DOHH2 (cell line): ENCODE measurements around the gene TUSC2.

ENCODE experiments used
- H3F3A ChIP-seq: fragments of 200-600 bp; sonication (generic), shearing (Covaris generic); 2 replicates; pipeline ENCODE4 v1.6.0; 2016; ENCODE audit warnings: antibody characterized with exemption, mild to moderate bottlenecking; ENCODE audit not compliant: control insufficient read depth, insufficient read depth
- H3K27ac ChIP-seq: fragments of 200-600 bp; sonication (generic); 2 replicates; pipeline ENCODE4 v1.5.1; 2014; ENCODE audit warnings: low read depth, mild to moderate bottlenecking, low read length, moderate library complexity
- H3K27me3 ChIP-seq: fragments of 200-600 bp; sonication (generic); 2 replicates; pipeline ENCODE4 v1.6.1; 2014; ENCODE audit warnings: mild to moderate bottlenecking, low read length, mixed read lengths; ENCODE audit not compliant: control insufficient read depth
- H3K36me3 ChIP-seq: fragments of 200-600 bp; sonication (generic); 2 replicates; pipeline ENCODE4 v1.6.1; 2014; ENCODE audit warnings: mild to moderate bottlenecking, low read length, moderate library complexity, mixed read lengths; ENCODE audit not compliant: control insufficient read depth
- H3K4me1 ChIP-seq: fragments of 200-600 bp; sonication (generic); 2 replicates; pipeline ENCODE4 v1.6.1; 2014; ENCODE audit warnings: mild to moderate bottlenecking, low read length, mixed read lengths; ENCODE audit not compliant: control insufficient read depth
- H3K4me2 ChIP-seq: fragments of 200-600 bp; sonication (generic); 2 replicates; pipeline ENCODE4 v1.6.0; 2014; ENCODE audit warnings: mild to moderate bottlenecking, low read length, moderate library complexity
- H3K4me3 ChIP-seq: fragments of 200-600 bp; sonication (generic); 2 replicates; pipeline ENCODE4 v1.5.1; 2014; ENCODE audit warnings: mild to moderate bottlenecking, low read length, mixed read lengths
- H3K79me2 ChIP-seq: fragments of 200-600 bp; sonication (generic); 2 replicates; pipeline ENCODE4 v1.6.1; 2014; ENCODE audit warnings: mild to moderate bottlenecking, low read length, mixed read lengths; ENCODE audit not compliant: control insufficient read depth
- H3K9me2 ChIP-seq: fragments of 200-600 bp; sonication (generic); replicated peaks from 2 replicates; pipeline ENCODE4 v1.6.1; 2014; ENCODE audit warnings: mild to moderate bottlenecking, low read length, mixed read lengths; ENCODE audit not compliant: control insufficient read depth
- H3K9me3 ChIP-seq: fragments of 200-600 bp; sonication (generic); 2 replicates; pipeline ENCODE4 v1.6.1; 2014; ENCODE audit warnings: antibody characterized with exemption, low read length, mixed read lengths; ENCODE audit not compliant: control insufficient read depth, insufficient read depth
- H4K20me1 ChIP-seq: fragments of 200-600 bp; sonication (generic); 2 replicates; pipeline ENCODE4 v1.6.0; 2014; ENCODE audit warnings: low read depth, mild to moderate bottlenecking, antibody characterized with exemption, low read length, moderate library complexity; ENCODE audit not compliant: control insufficient read depth, insufficient read depth
- CTCF ChIP-seq: fragments of 200-600 bp; sonication (generic); IDR thresholded peaks from one replicate; pipeline ENCODE4 v1.5.1; 2014; ENCODE audit warnings: antibody characterized with exemption, mild to moderate bottlenecking, low read depth, low read length; ENCODE audit not compliant: poor library complexity, severe bottlenecking
- EZH2phosphoT487 ChIP-seq: fragments of 200-600 bp; sonication (generic); IDR thresholded peaks from 2 replicates; pipeline ENCODE4 v1.6.1; 2017; ENCODE audit warnings: borderline replicate concordance, mild to moderate bottlenecking, antibody characterized with exemption, low read length, moderate library complexity, mixed read lengths

The TUSC2 gene

DNA sequence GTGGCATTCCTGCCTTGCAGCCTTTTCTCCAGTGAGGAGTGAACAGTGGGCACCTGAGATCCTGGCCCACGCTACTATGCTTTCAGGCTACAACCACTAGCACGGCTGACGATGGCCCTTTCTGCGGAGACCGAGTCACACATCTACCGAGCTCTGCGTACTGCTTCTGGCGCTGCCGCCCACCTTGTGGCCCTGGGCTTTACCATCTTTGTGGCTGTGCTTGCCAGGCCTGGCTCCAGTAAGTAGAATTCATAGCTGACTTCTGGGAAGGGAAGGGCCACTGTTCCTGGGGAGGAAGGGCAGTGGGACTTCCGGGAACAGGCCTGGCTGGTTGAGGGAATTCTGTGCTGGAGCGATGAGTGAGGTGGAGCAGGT lies 23.3 kb upstream of the TUSC2 start:
- TF ChIP-seq CTCF (no peak), EZH2phosphoT487 (no peak)
- peaks cover 34% of the 10 kb centered on the region for H3K4me1 ChIP-seq
- H3K36me3 ChIP-seq: peaks cover 52% of the 10 kb centered on the region
- peaks cover 4% of the 10 kb centered on the region for H4K20me1 ChIP-seq
- no peaks in the 10 kb centered on the region for H3K9me2 ChIP-seq
- no peaks in the 10 kb centered on the region for H3K9me3 ChIP-seq
- 0 out of 2 replicates have a peak, but pooled peaks cover 4% of the 10 kb centered on the region for H3F3A ChIP-seq
- H3K4me3 ChIP-seq: peak overlapping the region; percentile 90
- no peaks in the 10 kb centered on the region for H3K27me3 ChIP-seq
- peak overlapping the region; percentile 100 for H3K4me2 ChIP-seq
- no peak overlapping the region for H3K27ac ChIP-seq
- H3K79me2 ChIP-seq: peaks cover 45% of the 10 kb centered on the region

DNA sequence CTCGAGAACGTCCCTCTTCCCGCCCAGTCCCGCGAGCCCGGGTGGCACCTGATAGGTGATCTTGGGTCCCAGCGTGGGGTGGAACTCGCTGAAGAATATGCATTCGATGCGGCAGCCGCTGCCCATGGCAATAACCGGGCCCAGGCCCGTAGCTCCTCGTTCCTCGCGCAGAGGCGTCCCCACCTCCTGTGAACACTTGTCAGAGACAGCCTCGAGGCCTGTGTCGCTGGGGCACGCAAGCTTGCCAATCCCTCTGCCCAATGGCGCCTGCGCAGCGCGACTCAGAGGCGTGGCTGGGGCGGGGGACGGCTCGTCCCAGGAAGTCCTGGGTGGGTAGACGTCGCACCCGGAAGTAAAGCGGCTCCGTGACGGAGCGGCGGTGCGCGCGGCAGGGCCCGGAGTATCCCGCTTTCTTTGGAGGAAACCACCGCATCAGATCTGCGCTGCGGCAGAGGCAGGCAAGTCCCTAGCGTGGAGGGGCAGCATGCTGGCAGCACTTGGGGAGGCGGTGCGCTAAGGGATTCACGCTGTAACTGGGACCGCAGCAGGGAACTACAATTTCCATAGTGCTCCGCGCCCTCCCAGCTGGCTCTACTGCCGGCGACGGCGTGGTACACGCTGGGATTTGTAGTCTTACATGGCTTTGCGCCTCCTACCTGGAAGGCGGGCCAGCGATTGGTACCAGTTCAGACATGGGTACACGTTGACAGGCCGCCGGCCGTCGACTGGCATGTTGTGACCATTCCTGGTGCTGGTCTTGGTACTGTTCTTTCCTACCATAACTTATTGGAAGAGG lies 22.7 kb upstream of the TUSC2 start, which contains the start of the genes CYB561D2 and NPRL2:
Gene CYB561D2, plus strand, starts transcription at position 336 of the 796 bp plus-strand sequence. CDS start 572 bp downstream, outside the sequence.
Gene NPRL2, minus strand, starts transcription at position 249 of the 796 bp plus-strand sequence. Its CDS starts 123 bp downstream, at position 126.
- H3K79me2 ChIP-seq: peaks cover 39% of the 10 kb centered on the region

GRCh38 chr3:50350213-50350526 lies 22.1 kb upstream of the TUSC2 start:
- Histone ChIP-seq H3K9me3 (no peaks in the 10 kb centered on the region), H3K4me3 (peak overlapping the region; percentile 90), H3F3A (0 out of 2 replicates have a peak, but pooled peaks cover 4% of the 10 kb centered on the region), H4K20me1 (no peaks in the 10 kb centered on the region), H3K36me3 (peaks cover 49% of the 10 kb centered on the region), H3K27me3 (no peaks in the 10 kb centered on the region), H3K9me2 (no peaks in the 10 kb centered on the region), H3K27ac (peak overlapping the region; percentile 72), H3K4me1 (peaks cover 38% of the 10 kb centered on the region), H3K79me2 (peaks cover 33% of the 10 kb centered on the region), H3K4me2 (peak overlapping the region; percentile 100)
- TF ChIP-seq CTCF (no peak), EZH2phosphoT487 (no peak)

More for the DNA sequence above, 22.7 kb upstream of the TUSC2 start, which contains the start of the genes CYB561D2 and NPRL2:
- Histone ChIP-seq H3K9me3 (no peaks in the 10 kb centered on the region), H3K4me2 (peak within 1 kb of the TSS; percentile 100), H3K4me3 (peak within 1 kb of the TSS; percentile 90), H3K4me1 (peaks cover 32% of the 10 kb centered on the region), H3K27me3 (no peaks in the 10 kb centered on the region), H4K20me1 (no peaks in the 10 kb centered on the region), H3F3A (0 out of 2 replicates have a peak, but pooled peaks cover 4% of the 10 kb centered on the region), H3K9me2 (no peaks in the 10 kb centered on the region), H3K36me3 (peaks cover 49% of the 10 kb centered on the region), H3K27ac (peak within 1 kb of the TSS; percentile 72)
- TF ChIP-seq EZH2phosphoT487: no peak
- TF ChIP-seq CTCF: no peak
